IPS-18a (cell line): ENCODE results near the gene ATP1A2.
"Not testable (repeated sequence)": the region's sequence is repeated elsewhere in the genome, so short reads cannot be mapped to it uniquely, and the experiment has no call there.

ENCODE experiments used
- H3K27ac ChIP-seq: one replicate; pipeline ENCODE4 v1.5.1; 2013; ENCODE audit warnings: low read length
- H3K27me3 ChIP-seq: one replicate; pipeline ENCODE4 v1.6.1; 2013; ENCODE audit warnings: mild to moderate bottlenecking, low read length; ENCODE audit not compliant: control insufficient read depth, insufficient read depth
- H3K36me3 ChIP-seq: one replicate; pipeline ENCODE4 v1.6.1; 2013; ENCODE audit warnings: low read depth, low read length; ENCODE audit not compliant: control insufficient read depth
- H3K4me1 ChIP-seq: one replicate; pipeline ENCODE4 v1.6.1; 2013; ENCODE audit warnings: low read depth, low read length; ENCODE audit not compliant: control insufficient read depth
- H3K4me3 ChIP-seq: one replicate; pipeline ENCODE4 v1.5.1; 2013; ENCODE audit warnings: low read length
- H3K9ac ChIP-seq: one replicate; pipeline ENCODE4 v1.6.1; 2013; ENCODE audit warnings: mild to moderate bottlenecking, low read length, moderate library complexity
- H3K9me3 ChIP-seq: one replicate; pipeline ENCODE4 v1.6.1; 2013; ENCODE audit warnings: low read depth, low read length; ENCODE audit not compliant: control insufficient read depth

The ATP1A2 gene

DNA sequence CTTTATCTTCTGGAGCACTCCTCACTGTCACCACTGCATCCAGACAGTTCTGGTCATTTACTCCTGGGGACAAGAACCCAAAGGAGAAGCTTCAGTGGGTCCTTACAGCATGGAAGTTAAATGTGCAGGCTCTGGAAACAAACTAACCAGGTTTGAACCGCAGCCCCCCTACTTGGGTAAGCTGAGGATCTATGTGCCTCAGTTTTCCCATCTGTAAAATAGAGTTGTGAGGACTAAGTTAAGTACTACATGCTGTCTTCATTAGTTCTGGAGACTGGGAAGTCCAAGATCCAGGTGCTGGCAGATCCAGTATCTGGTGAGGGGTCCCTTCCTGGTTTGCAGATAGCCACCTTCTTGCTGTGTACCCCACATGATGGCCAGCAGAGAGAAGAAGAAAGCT is 8.0 kb upstream of the ATP1A2 start:
- Histone ChIP-seq H3K36me3 (no peaks in the 10 kb centered on the region), H3K9ac (no peak overlapping the region), H3K27me3 (no peaks in the 10 kb centered on the region), H3K4me3 (no peak overlapping the region), H3K27ac (no peak overlapping the region), H3K9me3 (no peaks in the 10 kb centered on the region), H3K4me1 (peaks cover 34% of the 10 kb centered on the region)

DNA sequence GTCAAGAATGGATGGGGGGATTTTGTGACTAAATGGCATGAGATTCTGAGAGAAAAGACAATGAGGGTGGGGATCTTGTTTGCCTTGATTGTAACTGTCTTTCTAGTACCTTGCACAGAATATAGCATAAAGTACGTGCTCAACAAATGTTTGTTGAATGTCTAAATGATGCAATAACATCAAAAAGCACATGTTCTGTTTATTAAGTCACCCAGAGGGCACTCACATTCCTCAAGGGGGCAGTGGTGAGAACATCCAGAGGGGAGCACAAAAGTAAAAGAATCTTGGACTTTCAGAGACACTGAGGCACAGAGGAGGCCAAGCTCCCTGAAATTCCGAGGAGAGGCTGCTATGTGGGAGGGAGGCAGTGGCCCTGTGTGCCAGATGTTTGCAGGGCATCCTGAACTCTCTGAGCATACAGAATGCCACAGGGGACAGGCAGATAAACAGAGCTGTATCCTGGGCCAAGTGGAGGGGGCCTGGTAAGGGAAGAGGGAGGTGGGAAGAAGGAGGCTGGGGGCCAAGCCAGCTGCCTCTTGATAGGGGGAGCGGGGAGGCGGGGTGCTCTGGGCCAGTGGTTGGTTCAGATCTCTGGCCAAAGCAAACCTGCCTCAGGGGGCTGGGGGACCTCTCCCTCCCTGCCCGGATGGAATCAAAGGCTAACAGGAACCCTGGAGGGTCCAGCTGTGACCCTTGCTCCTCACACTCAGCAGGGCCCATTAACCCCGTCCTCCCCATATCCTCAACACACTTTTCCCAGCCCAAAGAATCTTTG is 6.5 kb upstream of the ATP1A2 start:
- no peak overlapping the region for H3K4me3 ChIP-seq
- peaks cover 37% of the 10 kb centered on the region for H3K4me1 ChIP-seq
- peak overlapping the region; percentile 49 for H3K9ac ChIP-seq
- no peaks in the 10 kb centered on the region for H3K36me3 ChIP-seq
- no peaks in the 10 kb centered on the region for H3K27me3 ChIP-seq
- H3K9me3 ChIP-seq = no peaks in the 10 kb centered on the region
- H3K27ac ChIP-seq = peak overlapping the region; percentile 76

DNA sequence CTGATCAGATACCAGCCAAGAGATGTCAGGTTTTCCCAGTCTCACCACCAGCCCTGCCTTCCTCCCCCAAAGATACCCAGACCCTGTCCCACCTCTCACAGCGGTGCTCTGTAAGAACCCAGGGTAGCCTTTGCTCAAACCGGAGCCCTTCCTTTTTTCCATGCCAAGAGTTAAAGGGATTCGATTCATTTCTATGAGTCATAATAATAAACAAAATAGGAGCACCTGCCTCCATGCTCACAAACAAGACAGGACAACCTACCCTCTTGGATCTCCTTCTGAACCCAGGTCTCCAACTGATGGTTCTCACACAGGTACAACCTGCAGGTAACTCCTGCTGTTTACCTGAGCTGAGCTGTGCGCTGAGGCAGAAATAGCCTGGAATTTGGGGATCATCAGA is 5.9 kb upstream of the ATP1A2 start:
- peaks cover 34% of the 10 kb centered on the region for H3K4me1 ChIP-seq
- no peaks in the 10 kb centered on the region for H3K36me3 ChIP-seq
- no peak overlapping the region for H3K27ac ChIP-seq
- H3K4me3 ChIP-seq = no peak overlapping the region
- no peaks in the 10 kb centered on the region for H3K27me3 ChIP-seq
- no peak overlapping the region for H3K9ac ChIP-seq
- H3K9me3 ChIP-seq = no peaks in the 10 kb centered on the region

DNA sequence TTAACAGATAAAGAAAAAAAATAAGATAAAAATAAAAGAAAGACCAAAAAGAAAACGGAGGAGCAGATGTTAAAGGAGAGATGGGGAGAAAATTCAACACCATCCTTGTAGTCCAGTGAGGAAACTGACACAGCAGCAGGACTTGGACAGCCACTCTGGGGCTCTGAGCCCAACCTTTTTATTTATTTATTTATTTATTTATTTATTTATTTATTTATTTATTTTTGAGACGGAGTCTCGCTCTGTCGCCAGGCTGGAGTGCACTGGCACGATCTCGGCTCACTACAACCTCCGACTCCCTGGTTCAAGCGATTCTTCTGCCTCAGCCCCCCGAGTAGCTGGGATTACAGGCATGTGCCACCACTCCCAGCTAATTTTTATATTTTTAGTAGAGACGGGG is 4.1 kb upstream of the ATP1A2 start:
- H3K27ac ChIP-seq, H3K36me3 ChIP-seq, H3K9me3 ChIP-seq, H3K4me3 ChIP-seq, H3K9ac ChIP-seq, H3K27me3 ChIP-seq: not testable (repeated sequence)
- peaks cover 49% of the 10 kb centered on the region for H3K4me1 ChIP-seq

DNA sequence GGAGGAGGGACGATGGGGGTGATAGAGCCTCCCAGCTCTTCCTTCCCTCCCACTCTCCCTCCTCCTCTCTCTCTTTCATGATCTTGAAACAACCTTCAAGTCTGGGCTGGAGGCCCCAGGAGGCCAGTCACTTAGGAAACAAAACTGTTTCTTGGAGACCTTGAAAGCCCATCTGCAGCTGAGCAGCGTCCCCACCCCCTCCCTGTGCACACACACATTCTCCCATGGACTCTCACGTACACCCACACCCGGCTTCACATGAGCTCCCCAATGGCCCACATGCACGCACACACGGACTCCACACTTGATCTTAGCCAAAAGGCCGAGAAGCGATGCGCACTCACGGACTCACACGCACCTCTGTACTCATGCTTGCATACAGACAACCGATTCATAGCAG is 3.2 kb upstream of the ATP1A2 start:
- no peaks in the 10 kb centered on the region for H3K9me3 ChIP-seq
- H3K27me3 ChIP-seq = no peaks in the 10 kb centered on the region
- no peaks in the 10 kb centered on the region for H3K36me3 ChIP-seq
- H3K27ac ChIP-seq = no peak overlapping the region
- no peak overlapping the region for H3K9ac ChIP-seq
- H3K4me1 ChIP-seq = peaks cover 58% of the 10 kb centered on the region
- H3K4me3 ChIP-seq = no peak overlapping the region

DNA sequence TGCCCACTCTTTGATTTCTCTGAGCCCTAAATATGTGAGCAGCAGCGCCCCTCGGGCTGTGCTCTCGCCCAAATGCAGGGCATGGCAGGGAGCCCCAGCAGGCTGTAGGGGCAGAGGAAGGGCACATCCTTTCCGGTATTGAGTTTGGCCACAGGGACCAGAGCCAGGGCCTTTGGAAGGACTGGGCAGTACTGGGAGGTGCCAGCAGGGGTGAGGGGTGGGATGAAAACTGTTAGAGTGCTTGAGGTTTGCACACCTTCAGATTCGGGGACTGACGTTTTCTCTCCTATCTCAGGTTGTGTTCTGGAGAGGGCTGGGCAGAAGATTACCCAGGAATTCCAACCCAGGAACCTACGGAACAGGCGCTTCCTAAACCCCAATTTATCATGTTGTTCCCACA is 2.2 kb upstream of the ATP1A2 start:
- Histone ChIP-seq H3K9ac (no peak overlapping the region), H3K36me3 (no peaks in the 10 kb centered on the region), H3K4me1 (peaks cover 66% of the 10 kb centered on the region), H3K27me3 (no peaks in the 10 kb centered on the region), H3K27ac (no peak overlapping the region), H3K9me3 (no peaks in the 10 kb centered on the region), H3K4me3 (no peak overlapping the region)

DNA sequence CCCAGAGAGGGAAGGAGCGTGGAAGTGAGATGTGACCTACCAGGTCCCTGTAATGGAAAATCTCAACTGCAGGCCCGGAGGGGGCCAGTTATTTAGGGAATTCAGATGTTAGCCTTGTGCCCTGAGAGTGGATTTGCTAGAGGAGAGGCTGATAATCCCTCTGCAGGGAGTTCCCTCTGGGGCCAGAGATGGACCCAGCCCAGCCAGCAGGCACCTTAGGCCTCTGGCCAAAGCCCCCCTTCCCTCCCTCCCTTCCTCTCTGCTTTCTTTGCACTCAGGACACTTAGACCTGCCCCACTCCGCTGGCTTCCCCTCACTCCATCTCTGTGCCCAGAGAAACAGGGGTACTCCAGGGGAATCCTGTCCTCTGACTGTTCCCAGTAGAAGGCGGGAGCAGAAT is 1.5 kb upstream of the ATP1A2 start:
- Histone ChIP-seq H3K4me1 (peaks cover 64% of the 10 kb centered on the region), H3K4me3 (no peak overlapping the region), H3K9me3 (no peaks in the 10 kb centered on the region), H3K27me3 (no peaks in the 10 kb centered on the region), H3K27ac (no peak overlapping the region), H3K36me3 (no peaks in the 10 kb centered on the region), H3K9ac (no peak overlapping the region)

DNA sequence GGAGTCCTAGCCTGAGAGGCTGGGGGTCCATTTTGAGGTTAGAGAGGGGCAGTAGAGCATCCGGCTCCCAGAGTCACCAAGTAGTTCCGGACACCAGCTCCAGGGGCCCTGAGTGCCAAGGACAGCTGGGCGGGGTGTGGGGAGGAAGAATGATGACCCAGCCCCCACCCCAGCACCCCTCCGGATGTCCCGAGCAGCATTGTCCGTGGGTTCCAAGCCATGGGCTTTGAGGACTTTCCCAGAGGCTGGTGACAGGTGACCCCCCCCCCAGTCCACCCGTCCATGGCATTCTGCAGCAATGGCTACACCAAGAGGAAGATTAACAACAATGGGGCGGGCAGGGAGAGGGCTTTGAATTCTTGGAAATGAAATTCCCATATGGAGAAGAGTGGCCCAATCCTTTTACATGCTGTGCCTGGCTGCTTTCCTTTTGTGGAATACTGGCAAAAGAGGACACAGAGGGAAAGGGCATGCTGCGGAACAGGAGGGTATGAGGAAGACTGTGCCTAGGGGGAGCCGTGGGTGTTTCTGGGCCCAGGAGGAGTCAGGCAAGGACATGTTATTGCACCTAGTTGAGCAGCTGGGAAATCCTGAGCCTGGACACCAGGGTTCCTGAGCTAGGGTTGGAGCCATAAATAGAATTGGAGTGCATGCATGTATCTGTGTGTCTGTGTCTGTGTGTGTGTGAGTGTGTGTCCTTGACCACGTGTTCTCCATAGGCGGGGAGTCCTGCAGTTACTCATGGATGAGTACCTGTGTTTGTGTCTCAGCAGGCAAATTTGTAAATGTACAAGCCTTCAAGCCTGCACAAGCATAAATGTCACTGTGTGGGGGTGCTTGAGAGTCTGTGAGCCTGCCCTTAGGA is 956 bp downstream of the ATP1A2 start:
- Histone ChIP-seq H3K9ac (peak overlapping the region; percentile 21), H3K27me3 (no peaks in the 10 kb centered on the region), H3K27ac (no peak overlapping the region), H3K4me3 (peak overlapping the region; percentile 60), H3K36me3 (no peaks in the 10 kb centered on the region), H3K4me1 (peaks cover 48% of the 10 kb centered on the region), H3K9me3 (no peaks in the 10 kb centered on the region)

DNA sequence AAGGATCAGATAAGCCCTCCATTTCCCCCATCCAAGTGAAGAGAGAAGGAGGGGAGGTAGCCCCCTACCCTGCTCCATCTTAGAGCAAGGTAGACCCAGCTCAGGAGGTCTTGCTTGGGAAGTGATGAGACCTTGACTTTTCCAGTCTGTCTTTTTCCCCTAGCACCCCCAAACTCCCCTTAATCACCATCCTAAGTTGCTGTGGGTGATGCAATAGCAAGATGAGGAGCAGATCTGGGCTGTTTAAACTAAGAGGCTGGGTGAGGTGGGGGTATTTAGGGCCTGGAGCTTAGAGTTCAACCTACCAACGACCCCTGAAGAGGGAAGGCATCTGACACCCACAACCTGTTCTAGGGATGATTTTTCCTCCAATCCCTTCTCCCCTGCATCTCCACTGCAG is 1.7 kb downstream of the ATP1A2 start:
- Histone ChIP-seq H3K4me1 (peaks cover 48% of the 10 kb centered on the region), H3K4me3 (peak overlapping the region; percentile 60)

DNA sequence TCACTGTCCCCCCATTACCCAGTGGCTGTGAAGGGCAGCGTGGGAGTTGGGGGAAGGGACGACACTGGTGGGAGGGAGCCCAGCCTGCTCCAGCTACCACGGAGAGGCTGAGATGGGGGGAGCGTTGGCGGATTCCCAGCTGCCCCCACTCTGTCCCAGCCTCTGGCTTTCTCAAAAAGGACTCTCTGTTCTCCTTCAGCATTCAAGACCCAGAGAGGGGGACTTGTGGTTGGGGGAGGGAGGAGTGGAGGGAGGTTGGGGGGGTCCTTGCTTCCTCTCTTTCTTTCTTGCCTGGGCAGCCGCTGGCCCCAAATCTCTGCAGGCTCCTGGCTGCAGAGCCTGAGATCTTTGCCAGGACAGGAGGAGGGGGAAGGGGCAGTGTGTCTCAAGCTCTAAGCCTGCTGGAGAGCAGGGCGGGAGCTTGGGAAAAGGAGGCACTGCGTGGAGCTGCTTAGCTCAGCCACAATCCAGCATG is 2.2 kb downstream of the ATP1A2 start:
- no peaks in the 10 kb centered on the region for H3K9me3 ChIP-seq
- H3K4me1 ChIP-seq = peaks cover 48% of the 10 kb centered on the region
- peaks cover 4% of the 10 kb centered on the region for H3K36me3 ChIP-seq
- peak overlapping the region; percentile 41 for H3K9ac ChIP-seq
- no peak overlapping the region for H3K27ac ChIP-seq
- H3K4me3 ChIP-seq = peak overlapping the region; percentile 60
- no peaks in the 10 kb centered on the region for H3K27me3 ChIP-seq

More for the DNA sequence above, 1.7 kb downstream of the ATP1A2 start:
- Histone ChIP-seq H3K27me3 (no peaks in the 10 kb centered on the region), H3K36me3 (no peaks in the 10 kb centered on the region), H3K27ac (no peak overlapping the region), H3K9ac (peak overlapping the region; percentile 41), H3K9me3 (no peaks in the 10 kb centered on the region)

DNA sequence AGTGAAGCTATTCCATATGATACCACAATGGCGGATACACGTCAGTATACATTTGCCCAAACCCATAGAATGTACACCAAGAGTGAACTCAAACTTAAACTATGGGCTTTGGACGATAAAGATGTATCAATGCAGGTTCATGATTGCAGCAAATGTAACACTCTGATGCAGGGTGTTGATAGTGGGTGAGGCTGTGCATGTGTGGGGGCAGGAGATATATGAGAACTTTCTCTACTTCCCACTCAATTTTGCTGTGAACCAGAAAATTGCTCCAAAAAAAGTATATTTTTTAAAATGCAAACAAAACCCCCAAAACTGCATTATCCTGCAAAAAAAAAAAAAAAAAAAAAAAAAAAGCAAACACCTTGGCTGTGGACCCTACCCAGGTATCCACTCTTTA is 3.4 kb downstream of the ATP1A2 start:
- Histone ChIP-seq H3K27ac (no peak overlapping the region), H3K36me3 (peaks cover 13% of the 10 kb centered on the region), H3K9ac (no peak overlapping the region), H3K27me3 (no peaks in the 10 kb centered on the region), H3K9me3 (no peaks in the 10 kb centered on the region), H3K4me3 (no peak overlapping the region), H3K4me1 (peaks cover 43% of the 10 kb centered on the region)
